ENCODE results near the gene CYP4B1.
"Not testable (repeated sequence)": the region's sequence is repeated elsewhere in the genome, so short reads cannot be mapped to it uniquely, and the experiment has no call there.

- not testable (repeated sequence) for TF ChIP-seq CTCF (IDR thresholded peaks at IDR 0.05; ENCODE audit: low read depth, low read length, missing input control); SP1 (IDR thresholded peaks at IDR 0.05); ZBTB33 (IDR thresholded peaks at IDR 0.05); RAD21 (IDR thresholded peaks at IDR 0.05); GABPA (IDR thresholded peaks at IDR 0.05 in 1 of 2, conservative IDR thresholded peaks at IDR 0.05 in 1 of 2); TAF1 (conservative IDR thresholded peaks at IDR 0.05); MAX (IDR thresholded peaks at IDR 0.05); YY1 (IDR thresholded peaks at IDR 0.05); ATF3 (IDR thresholded peaks at IDR 0.05)
- TF ChIP-seq, protein P1, sequence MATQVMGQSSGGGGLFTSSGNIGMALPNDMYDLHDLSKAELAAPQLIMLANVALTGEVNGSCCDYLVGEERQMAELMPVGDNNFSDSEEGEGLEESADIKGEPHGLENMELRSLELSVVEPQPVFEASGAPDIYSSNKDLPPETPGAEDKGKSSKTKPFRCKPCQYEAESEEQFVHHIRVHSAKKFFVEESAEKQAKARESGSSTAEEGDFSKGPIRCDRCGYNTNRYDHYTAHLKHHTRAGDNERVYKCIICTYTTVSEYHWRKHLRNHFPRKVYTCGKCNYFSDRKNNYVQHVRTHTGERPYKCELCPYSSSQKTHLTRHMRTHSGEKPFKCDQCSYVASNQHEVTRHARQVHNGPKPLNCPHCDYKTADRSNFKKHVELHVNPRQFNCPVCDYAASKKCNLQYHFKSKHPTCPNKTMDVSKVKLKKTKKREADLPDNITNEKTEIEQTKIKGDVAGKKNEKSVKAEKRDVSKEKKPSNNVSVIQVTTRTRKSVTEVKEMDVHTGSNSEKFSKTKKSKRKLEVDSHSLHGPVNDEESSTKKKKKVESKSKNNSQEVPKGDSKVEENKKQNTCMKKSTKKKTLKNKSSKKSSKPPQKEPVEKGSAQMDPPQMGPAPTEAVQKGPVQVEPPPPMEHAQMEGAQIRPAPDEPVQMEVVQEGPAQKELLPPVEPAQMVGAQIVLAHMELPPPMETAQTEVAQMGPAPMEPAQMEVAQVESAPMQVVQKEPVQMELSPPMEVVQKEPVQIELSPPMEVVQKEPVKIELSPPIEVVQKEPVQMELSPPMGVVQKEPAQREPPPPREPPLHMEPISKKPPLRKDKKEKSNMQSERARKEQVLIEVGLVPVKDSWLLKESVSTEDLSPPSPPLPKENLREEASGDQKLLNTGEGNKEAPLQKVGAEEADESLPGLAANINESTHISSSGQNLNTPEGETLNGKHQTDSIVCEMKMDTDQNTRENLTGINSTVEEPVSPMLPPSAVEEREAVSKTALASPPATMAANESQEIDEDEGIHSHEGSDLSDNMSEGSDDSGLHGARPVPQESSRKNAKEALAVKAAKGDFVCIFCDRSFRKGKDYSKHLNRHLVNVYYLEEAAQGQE (IDR thresholded peaks at IDR 0.05), result not testable (repeated sequence)
Observed at GRCh38 chr1:46754707-46755106, 44.1 kb upstream of the CYP4B1 start.

All from liver (tissue), 3 donors.